PC-3 (cell line): ENCODE results near the gene ZFYVE28. TPM values are rescaled to one million over a fixed set of nuclear protein-coding genes. Genes with fewer than 3 reads are reported as not detected.

Source experiments
- ATAC-seq: fragments of 200-7000 bp; cut with Tn5 transposase; 2 replicates; pipeline ENCODE4 v1.9.1; 2020; ENCODE audit warnings: mild to moderate bottlenecking, moderate library complexity
- BruUV-seq: library from RNA; stranded (reverse); fragments of 400-500 nt; replicated peaks from 2 replicates; lab custom pipeline; 2021; lab: Mats Ljungman, UMichigan
- CTCF ChIA-PET: fragments of 300-600 bp; sonication (Branson Sonifier 250); formaldehyde crosslinking; loops from one replicate; lab custom pipeline; 2022; ENCODE audit warnings: antibody characterized with exemption; lab: Charles Lee
- POLR2A ChIA-PET: fragments of 300-600 bp; sonication (Branson Sonifier 250); formaldehyde crosslinking; loops from one replicate; lab custom pipeline; 2022; ENCODE audit warnings: antibody characterized with exemption; ENCODE audit not compliant: unreplicated experiment; lab: Charles Lee
- DNase-seq: peaks from one replicate; pipeline ENCODE4 v3.0.0-alpha.2; 2015
- H2AFZ ChIP-seq: fragments of 300-600 bp; sonication (generic); 2 replicates; pipeline ENCODE4 v1.6.0; 2016; ENCODE audit warnings: antibody characterized with exemption, low read length
- H3F3A ChIP-seq: fragments of 300-600 bp; sonication (generic); one replicate; pipeline ENCODE4 v1.6.0; 2017; ENCODE audit warnings: antibody characterized with exemption, low read length, control low read depth, mild to moderate bottlenecking; ENCODE audit not compliant: unreplicated experiment
- H3K27ac ChIP-seq: fragments of 300-600 bp; sonication (generic); 2 replicates; pipeline ENCODE4 v1.5.1; 2016; ENCODE audit warnings: mild to moderate bottlenecking, low read length
- H3K27me3 ChIP-seq: fragments of 300-600 bp; sonication (generic); 2 replicates; pipeline ENCODE4 v1.6.1; 2016; ENCODE audit warnings: low read length, mixed read lengths
- H3K36me3 ChIP-seq: fragments of 300-600 bp; sonication (generic); 2 replicates; pipeline ENCODE4 v1.6.1; 2016; ENCODE audit warnings: low read depth, mixed run types, low read length, mixed read lengths
- H3K4me1 ChIP-seq: fragments of 300-600 bp; sonication (generic); 2 replicates; pipeline ENCODE4 v1.5.1; 2016; ENCODE audit warnings: low read length; ENCODE audit not compliant: insufficient read depth
- H3K4me2 ChIP-seq: fragments of 300-600 bp; sonication (generic); 2 replicates; pipeline ENCODE4 v1.6.0; 2016; ENCODE audit warnings: low read length
- H3K4me3 ChIP-seq: fragments of 300-600 bp; sonication (generic); 2 replicates; pipeline ENCODE4 v1.5.1; 2016; ENCODE audit warnings: mild to moderate bottlenecking, low read length, mixed read lengths
- H3K79me2 ChIP-seq: fragments of 300-600 bp; sonication (generic); 2 replicates; pipeline ENCODE4 v1.6.1; 2017; ENCODE audit warnings: low read length, mixed read lengths
- H3K9ac ChIP-seq: fragments of 300-600 bp; sonication (generic); 2 replicates; pipeline ENCODE4 v1.6.0; 2016; ENCODE audit warnings: mild to moderate bottlenecking, low read length
- H3K9me2 ChIP-seq: fragments of 300-600 bp; sonication (generic); replicated peaks from 2 replicates; pipeline ENCODE4 v1.6.1; 2016; ENCODE audit warnings: mixed run types, low read length, mixed read lengths
- H3K9me3 ChIP-seq: fragments of 300-600 bp; sonication (generic); 2 replicates; pipeline ENCODE4 v1.6.1; 2016; ENCODE audit warnings: low read length, mixed read lengths
- H4K20me1 ChIP-seq: fragments of 300-600 bp; sonication (generic); 2 replicates; pipeline ENCODE4 v1.6.1; 2016; ENCODE audit warnings: low read length, mixed read lengths
- CTCF ChIP-seq: fragments of 300-600 bp; sonication (generic); conservative IDR thresholded peaks from 2 replicates; pipeline ENCODE4 v1.5.1; 2017; ENCODE audit warnings: antibody characterized with exemption, low read depth, mild to moderate bottlenecking, low read length
- EZH2 ChIP-seq: fragments of 300-600 bp; sonication (generic); IDR thresholded peaks from one replicate; pipeline ENCODE4 v1.6.1; 2017; ENCODE audit warnings: antibody characterized with exemption, mild to moderate bottlenecking, low read length; ENCODE audit not compliant: unreplicated experiment
- EZH2phosphoT487 ChIP-seq: fragments of 300-600 bp; sonication (generic); IDR thresholded peaks from 2 replicates; pipeline ENCODE4 v1.6.1; 2018; ENCODE audit warnings: mild to moderate bottlenecking, antibody characterized with exemption, low read length, borderline replicate concordance
- intact Hi-C: fragments of 100-400 bp; cut with micrococcal nuclease; formaldehyde crosslinking; loops from 2 replicates; pipeline ENCODE4 v1.9.0; 2023
- total RNA-seq: library from RNA; depleted of rRNA; stranded (reverse); fragments of >200 nt; gene quantifications from 2 replicates; pipeline ENCODE4 v1.2.3, GENCODE V29; 2014

Gene ZFYVE28
- total RNA-seq, 1 experiment from 2014 or later: 8.0 TPM

GRCh38 chr4:2302387-2303119 lies 115.9 kb downstream of the ZFYVE28 start:
- TF ChIP-seq EZH2phosphoT487: no peak
- TF ChIP-seq CTCF: no peak
- TF ChIP-seq EZH2: no peak
- Histone ChIP-seq H3F3A (no peaks in the 10 kb centered on the region), H3K27me3 (no peaks in the 10 kb centered on the region), H3K9ac (no peak overlapping the region), H3K36me3 (no peaks in the 10 kb centered on the region), H2AFZ (no peak overlapping the region), H3K9me2 (no peaks in the 10 kb centered on the region), H4K20me1 (no peaks in the 10 kb centered on the region), H3K4me2 (no peak overlapping the region), H3K79me2 (no peaks in the 10 kb centered on the region), H3K27ac (no peak overlapping the region), H3K4me1 (no peaks in the 10 kb centered on the region), H3K9me3 (no peaks in the 10 kb centered on the region), H3K4me3 (no peak overlapping the region)
- CTCF ChIA-PET: no interaction called here
- no TSS peak for BruUV-seq
- intact Hi-C loops: no loop called here
- DNase-seq (no peak), ATAC-seq (no peak)
- POLR2A ChIA-PET: no interaction called here

- no peak overlapping the region for H3K4me2 ChIP-seq
- H3K36me3 ChIP-seq: no peaks in the 10 kb centered on the region
- H3K4me3 ChIP-seq: no peak overlapping the region
- POLR2A ChIA-PET: no interaction called here
- no peak for TF ChIP-seq EZH2phosphoT487
- no peak for TF ChIP-seq CTCF
- TF ChIP-seq EZH2: no peak
- BruUV-seq: no TSS peak
- H3F3A ChIP-seq: no peaks in the 10 kb centered on the region
- H2AFZ ChIP-seq: no peak overlapping the region
- H3K9me3 ChIP-seq: no peaks in the 10 kb centered on the region
- no peak overlapping the region for H3K9ac ChIP-seq
- H4K20me1 ChIP-seq: no peaks in the 10 kb centered on the region
- no peaks in the 10 kb centered on the region for H3K9me2 ChIP-seq
- no peak for DNase-seq
- no peak overlapping the region for H3K27ac ChIP-seq
- intact Hi-C loops: no loop called here
- H3K4me1 ChIP-seq: no peaks in the 10 kb centered on the region
- no peak for ATAC-seq
- no peaks in the 10 kb centered on the region for H3K27me3 ChIP-seq
- CTCF ChIA-PET: no interaction called here
- H3K79me2 ChIP-seq: no peaks in the 10 kb centered on the region
Observed at GRCh38 chr4:2301806-2302205, 116.6 kb downstream of the ZFYVE28 start.

- Histone ChIP-seq H3K4me1 (no peaks in the 10 kb centered on the region), H3K27me3 (no peaks in the 10 kb centered on the region), H2AFZ (no peak overlapping the region), H3K9ac (no peak overlapping the region), H3K9me3 (no peaks in the 10 kb centered on the region), H3K9me2 (no peaks in the 10 kb centered on the region), H3K27ac (no peak overlapping the region), H3K36me3 (no peaks in the 10 kb centered on the region), H3F3A (no peaks in the 10 kb centered on the region), H3K79me2 (no peaks in the 10 kb centered on the region), H3K4me3 (no peak overlapping the region), H3K4me2 (no peak overlapping the region), H4K20me1 (no peaks in the 10 kb centered on the region)
- ChIA-PET POLR2A (no interaction called here), CTCF (no interaction called here)
- no TSS peak for BruUV-seq
- DNase-seq (no peak), ATAC-seq (no peak)
- TF ChIP-seq EZH2 (no peak), EZH2phosphoT487 (no peak), CTCF (no peak)
- intact Hi-C loops: no loop called here
Observed at GRCh38 chr4:2301225-2301642, 117.2 kb downstream of the ZFYVE28 start.
